B cell (primary cell): Measurements from ENCODE around the gene FXYD2. TPM values are rescaled to one million over a fixed set of nuclear protein-coding genes. Genes with fewer than 3 reads are reported as not detected.

Experiments used
- ATAC-seq: fragments of 200-7000 bp; cut with Tn5 transposase; one replicate; pipeline ENCODE4 v1.10.0; 2021; ENCODE audit warnings: low read depth, mild to moderate bottlenecking, moderate number of reproducible peaks, moderate library complexity
- CTCF ChIA-PET: fragments of 350-600 bp; sonication (Branson Sonifier 250); formaldehyde crosslinking; loops from one replicate; lab custom pipeline; 2021; ENCODE audit warnings: antibody characterized with exemption, inconsistent platforms; lab: Charles Lee
- POLR2A ChIA-PET: fragments of 350-600 bp; sonication (Branson Sonifier 250); formaldehyde crosslinking; loops from one replicate; lab custom pipeline; 2021; ENCODE audit warnings: antibody characterized with exemption; lab: Charles Lee
- DNase-seq: peaks from one replicate; pipeline ENCODE4 v3.0.0; 2013
- H2AFZ ChIP-seq: 2 replicates; pipeline ENCODE4 v1.6.1; 2012; ENCODE audit warnings: mild to moderate bottlenecking, low read depth, low read length; ENCODE audit not compliant: insufficient read depth, poor library complexity, severe bottlenecking
- H3K27ac ChIP-seq, 2 donors: 1 replicate in 1 of 2; 2 replicates in 1 of 2; pipeline ENCODE4 v1.5.1; 2012 to 2013; ENCODE audit warnings: low read length in 2 of 2, mild to moderate bottlenecking in 2 of 2, moderate library complexity in 1 of 2
- H3K27me3 ChIP-seq, 4 experiments: fragments of 200-600 bp in 1 of 4; sonication (generic) in 1 of 4; replicated peaks in 1 of 4; 1 replicate in 2 of 4; 2 replicates in 2 of 4; pipeline versions ENCODE4 v1.6.1 to v1.7.0; 2013 to 2016; ENCODE audit warnings: low read length in 3 of 4, mild to moderate bottlenecking in 2 of 4, mixed read lengths in 1 of 4, moderate library complexity in 1 of 4; ENCODE audit not compliant: insufficient read depth in 4 of 4, control insufficient read depth in 3 of 4; ENCODE audit errors: control extremely low read depth in 1 of 4
- H3K36me3 ChIP-seq, 2 experiments: replicated peaks in 1 of 2; 1 replicate in 1 of 2; 2 replicates in 1 of 2; pipeline versions ENCODE4 v1.6.1 to v1.7.1; 2013; ENCODE audit warnings: low read length in 1 of 2; ENCODE audit not compliant: insufficient read depth in 2 of 2, control insufficient read depth in 1 of 2; ENCODE audit errors: control extremely low read depth in 1 of 2, extremely low read depth in 1 of 2
- H3K4me1 ChIP-seq, 2 donors: fragments of 200-600 bp in 1 of 2; sonication (generic) in 1 of 2; 1 replicate in 1 of 2; 2 replicates in 1 of 2; pipeline versions ENCODE4 v1.5.1 to v1.6.1; 2013 to 2017; ENCODE audit warnings: low read length in 2 of 2; ENCODE audit not compliant: control insufficient read depth in 2 of 2, insufficient read depth in 2 of 2
- H3K4me2 ChIP-seq: replicated peaks from 2 replicates; pipeline ENCODE3; 2012; ENCODE audit warnings: mild to moderate bottlenecking, low read depth, low read length; ENCODE audit not compliant: poor library complexity, severe bottlenecking
- H3K4me3 ChIP-seq, 5 experiments: fragments of 200-600 bp in 1 of 5; sonication (generic) in 1 of 5; 1 replicate in 3 of 5; 2 replicates in 2 of 5; pipeline versions ENCODE4 v1.5.1 to v1.7.0; 2011 to 2016; ENCODE audit warnings: low read length in 4 of 5, mild to moderate bottlenecking in 4 of 5, low read depth in 2 of 5, control low read depth in 1 of 5, moderate library complexity in 1 of 5; ENCODE audit not compliant: insufficient read depth in 1 of 5; ENCODE audit errors: control extremely low read depth in 1 of 5, extremely low read depth in 1 of 5
- H3K79me2 ChIP-seq: fragments of 200-600 bp; sonication (generic); one replicate; pipeline ENCODE4 v1.6.0; 2016; ENCODE audit warnings: low read length; ENCODE audit not compliant: control insufficient read depth, insufficient read depth
- H3K9ac ChIP-seq: fragments of 200-600 bp; sonication (generic); 2 replicates; pipeline ENCODE4 v1.6.1; 2017; ENCODE audit warnings: mild to moderate bottlenecking, low read length, moderate library complexity
- H3K9me3 ChIP-seq, 3 donors: one replicate each; pipeline versions ENCODE4 v1.6.1 to v1.7.1; 2013; ENCODE audit warnings: low read length in 2 of 3; ENCODE audit not compliant: control insufficient read depth in 2 of 3, insufficient read depth in 1 of 3; ENCODE audit errors: control extremely low read depth in 1 of 3
- H4K20me1 ChIP-seq: 2 replicates; pipeline ENCODE4 v1.6.0; 2012; ENCODE audit warnings: mild to moderate bottlenecking, low read length; ENCODE audit not compliant: insufficient read depth, control insufficient read depth, poor library complexity, severe bottlenecking
- H3K27ac Mint-ChIP-seq: one replicate; pipeline ENCODE4 v1.8.0; 2021; ENCODE audit warnings: mixed read lengths
- H3K27me3 Mint-ChIP-seq: one replicate; pipeline ENCODE4 v1.8.0; 2021; ENCODE audit warnings: mixed read lengths
- H3K4me1 Mint-ChIP-seq: one replicate; pipeline ENCODE4 v1.8.0; 2021; ENCODE audit warnings: mixed read lengths
- H3K4me3 Mint-ChIP-seq: one replicate; pipeline ENCODE4 v1.8.0; 2021; ENCODE audit warnings: mixed read lengths
- H3K9me3 Mint-ChIP-seq: one replicate; pipeline ENCODE4 v1.8.0; 2022; ENCODE audit warnings: mixed read lengths; ENCODE audit not compliant: insufficient read depth
- EZH2 ChIP-seq: IDR thresholded peaks from 2 replicates; pipeline ENCODE4 v1.6.1; 2012; ENCODE audit warnings: borderline replicate concordance, low read depth, mild to moderate bottlenecking, moderate library complexity, low read length; ENCODE audit not compliant: insufficient read depth, poor library complexity, severe bottlenecking
- WGBS: methylation state at CpG from one replicate; pipeline ENCODE4 v1.1.5; 2013; ENCODE audit warnings: missing lambda C conversion rate; ENCODE audit not compliant: insufficient coverage; 5-methylcytosine and 5-hydroxymethylcytosine counted together
- intact Hi-C: fragments of 100-400 bp; cut with micrococcal nuclease; formaldehyde crosslinking; loops from one replicate; pipeline ENCODE4 v1.10.0; 2022
- polyA plus RNA-seq: library from polyadenylated mRNA; depleted of rRNA; stranded (reverse); fragments of >200 nt; gene quantifications from 2 replicates; pipeline ENCODE4 v1.2.3, GENCODE V29; 2012
- total RNA-seq, 2 donors: library from RNA; stranded (reverse); fragments of 120-200 nt in 1 of 2; gene quantifications; 1 replicate in 1 of 2; 2 replicates in 1 of 2; pipeline versions ENCODE4 v1.2.3 to v1.2.4, GENCODE V29; 2013 to 2022
- TF ChIP-seq, protein P1 (sequence below): fragments of 200-600 bp; IDR thresholded peaks from one replicate; pipeline ENCODE4 v1.8.0; 2022; ENCODE audit warnings: antibody characterized with exemption, mild to moderate bottlenecking

FXYD2 gene
- total and polyA plus RNA-seq, 2 donors (not counting 1 experiment from before 2014, with no cell fraction given), result 0.61 to 19.5 TPM

DNA sequence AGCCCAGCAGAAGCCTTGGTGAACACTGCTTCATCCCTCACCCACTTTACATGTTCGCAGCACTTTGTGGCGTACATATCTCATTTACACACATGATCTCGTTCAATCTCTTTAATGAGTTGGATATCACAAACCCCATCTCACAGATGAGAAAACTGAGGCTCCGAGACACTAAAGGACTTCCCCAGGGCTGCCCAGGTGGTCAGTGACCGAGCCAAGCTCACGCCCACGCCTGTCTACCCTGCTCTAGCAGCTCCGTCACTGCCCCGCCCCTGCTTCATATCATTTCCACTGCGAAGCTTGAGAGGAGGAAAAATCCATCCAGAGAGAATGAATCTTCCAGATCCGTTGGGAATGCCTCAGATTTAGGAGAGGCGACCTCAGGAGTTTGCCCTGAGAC is 15.8 kb downstream of the FXYD2 start:
- no peak overlapping the region for H3K4me3 ChIP-seq
- H3K27me3 ChIP-seq, result peaks cover 0 to 9% (median 0%) of the 10 kb centered on the region in 4 experiments
- 84% methylated on average over 12 of the region's 12 CpGs for WGBS
- POLR2A ChIA-PET, result interaction anchor here (1.7 kb wide), 2 partner anchors 197 to 244 kb away, joined by 3 to 5 read pairs; no protein-coding TSS in a partner anchor
- Mint-ChIP-seq H3K4me3 (no peak overlapping the region), H3K9me3 (no peaks in the 10 kb centered on the region), H3K27ac (peak overlapping the region; percentile 28), H3K4me1 (peaks cover 5% of the 10 kb centered on the region), H3K27me3 (peaks cover 10% of the 10 kb centered on the region)
- no peak for ATAC-seq
- no peak overlapping the region for H2AFZ ChIP-seq
- H4K20me1 ChIP-seq, result peaks cover 4% of the 10 kb centered on the region
- H3K27ac ChIP-seq, result no peak overlapping the region
- TF ChIP-seq EZH2, result no peak
- TF ChIP-seq, protein P1, sequence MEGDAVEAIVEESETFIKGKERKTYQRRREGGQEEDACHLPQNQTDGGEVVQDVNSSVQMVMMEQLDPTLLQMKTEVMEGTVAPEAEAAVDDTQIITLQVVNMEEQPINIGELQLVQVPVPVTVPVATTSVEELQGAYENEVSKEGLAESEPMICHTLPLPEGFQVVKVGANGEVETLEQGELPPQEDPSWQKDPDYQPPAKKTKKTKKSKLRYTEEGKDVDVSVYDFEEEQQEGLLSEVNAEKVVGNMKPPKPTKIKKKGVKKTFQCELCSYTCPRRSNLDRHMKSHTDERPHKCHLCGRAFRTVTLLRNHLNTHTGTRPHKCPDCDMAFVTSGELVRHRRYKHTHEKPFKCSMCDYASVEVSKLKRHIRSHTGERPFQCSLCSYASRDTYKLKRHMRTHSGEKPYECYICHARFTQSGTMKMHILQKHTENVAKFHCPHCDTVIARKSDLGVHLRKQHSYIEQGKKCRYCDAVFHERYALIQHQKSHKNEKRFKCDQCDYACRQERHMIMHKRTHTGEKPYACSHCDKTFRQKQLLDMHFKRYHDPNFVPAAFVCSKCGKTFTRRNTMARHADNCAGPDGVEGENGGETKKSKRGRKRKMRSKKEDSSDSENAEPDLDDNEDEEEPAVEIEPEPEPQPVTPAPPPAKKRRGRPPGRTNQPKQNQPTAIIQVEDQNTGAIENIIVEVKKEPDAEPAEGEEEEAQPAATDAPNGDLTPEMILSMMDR, result no peak
- H3K4me2 ChIP-seq, result no peak overlapping the region
- CTCF ChIA-PET, result interaction anchor here (0.8 to 14.3 kb wide), 14 partner anchors 8 to 362 kb away, joined by 3 to 462 read pairs (median 10); partner anchors contain the start of gene FXYD2
- intact Hi-C loops, result no loop called here
- DNase-seq, result no peak
- peaks cover 9% of the 10 kb centered on the region for H3K79me2 ChIP-seq
- H3K9me3 ChIP-seq, result no peaks in the 10 kb centered on the region
- H3K36me3 ChIP-seq, result peaks cover 0 to 12% of the 10 kb centered on the region in 2 experiments
- peaks cover 0 to 9% of the 10 kb centered on the region in 2 donors for H3K4me1 ChIP-seq
- no peak overlapping the region for H3K9ac ChIP-seq
